Measurements from ENCODE around the gene SLC35F2. TPM values are rescaled to one million over a fixed set of nuclear protein-coding genes. Genes with fewer than 3 reads are reported as not detected.
"Not testable (repeated sequence)": the region's sequence is repeated elsewhere in the genome, so short reads cannot be mapped to it uniquely, and the experiment has no call there.

Gene SLC35F2
- total and polyA plus RNA-seq, 2 of the 13 experiments (the other 11 are each of a cell fraction or from before 2014, with no cell fraction given): 5.8 to 20.3 TPM

- H3K36me3 ChIP-seq (replicated peaks in 1 of 2; ENCODE audit: control insufficient read depth in 1 of 2, insufficient read depth in 2 of 2, low read length in 2 of 2); H3K4me3 ChIP-seq (replicated peaks in 1 of 3; ENCODE audit: insufficient read depth in 1 of 3, low read depth in 2 of 3, low read length in 3 of 3); H3K79me2 ChIP-seq (ENCODE audit: insufficient read depth, low read length); H3K27ac ChIP-seq (ENCODE audit: extremely low read length, insufficient read depth, low read length); in situ Hi-C loops (cut with HindIII; ENCODE audit: extremely low pct_ligation_motif_present, low pct_unique_long_range_greater_than_20kb); H3K27me3 ChIP-seq (ENCODE audit: control insufficient read depth in 1 of 2, insufficient read depth in 2 of 2, low read length in 2 of 2); H3K4me2 ChIP-seq (ENCODE audit: low read depth, low read length); CTCF ChIA-PET (ENCODE audit: low intra/inter-chr PET ratio, low total read pairs); DNase-seq (ENCODE audit: low spot score); H3K9ac ChIP-seq (ENCODE audit: insufficient read depth, low read depth, low read length); H2AFZ ChIP-seq (ENCODE audit: low read length); ATAC-seq; H3K9me3 ChIP-seq (ENCODE audit: low read length); intact Hi-C loops (cut with micrococcal nuclease; ENCODE audit: unreplicated experiment); H4K20me1 ChIP-seq (ENCODE audit: insufficient read depth, low read length); BruUV-seq (replicated peaks); FAIRE-seq; POLR2A ChIA-PET: not testable (repeated sequence)
- peaks cover 12% of the 10 kb centered on the region for H3K4me1 ChIP-seq (ENCODE audit: insufficient read depth, low read length)
- WGBS (ENCODE audit: low lambda C conversion rate): 89% methylated on average over 6 of the region's 6 CpGs
Measured at GRCh38 chr11:107833926-107834325, 24.7 kb downstream of the SLC35F2 start.

- intact Hi-C loops (cut with micrococcal nuclease; ENCODE audit: unreplicated experiment): no loop called here
- ATAC-seq (no peak), FAIRE-seq (no peak), DNase-seq (ENCODE audit: low spot score) (no peak)
- ChIA-PET POLR2A (no interaction called here), CTCF (ENCODE audit: low intra/inter-chr PET ratio, low total read pairs) (no interaction called here)
- in situ Hi-C loops (cut with HindIII; ENCODE audit: extremely low pct_ligation_motif_present, low pct_unique_long_range_greater_than_20kb): no loop called here
- Histone ChIP-seq H2AFZ (ENCODE audit: low read length) (no peak overlapping the region), H3K4me1 (ENCODE audit: insufficient read depth, low read length) (peaks cover 12% of the 10 kb centered on the region), H4K20me1 (ENCODE audit: insufficient read depth, low read length) (no peaks in the 10 kb centered on the region), H3K79me2 (ENCODE audit: insufficient read depth, low read length) (no peaks in the 10 kb centered on the region), H3K36me3 (replicated peaks in 1 of 2; ENCODE audit: control insufficient read depth in 1 of 2, insufficient read depth in 2 of 2, low read length in 2 of 2) (no peaks in the 10 kb centered on the region), H3K27ac (ENCODE audit: extremely low read length, insufficient read depth, low read length) (no peak overlapping the region), H3K4me2 (ENCODE audit: low read depth, low read length) (no peak overlapping the region), H3K27me3 (ENCODE audit: control insufficient read depth in 1 of 2, insufficient read depth in 2 of 2, low read length in 2 of 2) (no peaks in the 10 kb centered on the region), H3K9ac (ENCODE audit: insufficient read depth, low read depth, low read length) (no peak overlapping the region), H3K9me3 (ENCODE audit: low read length) (no peaks in the 10 kb centered on the region), H3K4me3 (replicated peaks in 1 of 3; ENCODE audit: insufficient read depth in 1 of 3, low read depth in 2 of 3, low read length in 3 of 3) (no peak overlapping the region)
- no TSS peak for BruUV-seq (replicated peaks)
- WGBS (ENCODE audit: low lambda C conversion rate): 90% methylated on average over 5 of the region's 5 CpGs
- TF ChIP-seq ZC3H4 (CRISPR knock-in tag; IDR thresholded peaks at IDR 0.05; ENCODE audit: borderline replicate concordance) (no peak), ZNF44 (CRISPR knock-in tag; IDR thresholded peaks at IDR 0.05) (no peak), TFDP1 (CRISPR knock-in tag; IDR thresholded peaks at IDR 0.05; ENCODE audit: borderline replicate concordance) (no peak), ZNF788 (CRISPR knock-in tag; IDR thresholded peaks at IDR 0.05; ENCODE audit: borderline replicate concordance) (no peak), ZBTB38 (CRISPR knock-in tag; IDR thresholded peaks at IDR 0.05) (no peak), FOSL1 (CRISPR knock-in tag; IDR thresholded peaks at IDR 0.05; ENCODE audit: borderline replicate concordance) (no peak), MEIS2 (CRISPR knock-in tag; IDR thresholded peaks at IDR 0.05) (no peak), SALL2 (CRISPR knock-in tag; IDR thresholded peaks at IDR 0.05) (no peak), ZNF749 (CRISPR knock-in tag; IDR thresholded peaks at IDR 0.05; ENCODE audit: borderline replicate concordance) (no peak), ZSCAN29 (CRISPR knock-in tag; conservative IDR thresholded peaks at IDR 0.05) (no peak), SIX1 (CRISPR knock-in tag; IDR thresholded peaks at IDR 0.05; ENCODE audit: borderline replicate concordance) (no peak), ASH2L (IDR thresholded peaks at IDR 0.05; ENCODE audit: insufficient read length, low read depth, low read length) (no peak), ZBTB33 (CRISPR knock-in tag; IDR thresholded peaks at IDR 0.05) (no peak), ZBTB37 (CRISPR knock-in tag; IDR thresholded peaks at IDR 0.05) (no peak)
Measured at GRCh38 chr11:107830915-107831540, 27.6 kb downstream of the SLC35F2 start.

Measured in HepG2 (cell line).